ENCODE measurements around the gene EVC2. TPM values are rescaled to one million over a fixed set of nuclear protein-coding genes. Genes with fewer than 3 reads are reported as not detected.

EVC2 gene
- total RNA-seq, 2 donors from 2014 or later: 8.6 to 13.2 TPM

DNA sequence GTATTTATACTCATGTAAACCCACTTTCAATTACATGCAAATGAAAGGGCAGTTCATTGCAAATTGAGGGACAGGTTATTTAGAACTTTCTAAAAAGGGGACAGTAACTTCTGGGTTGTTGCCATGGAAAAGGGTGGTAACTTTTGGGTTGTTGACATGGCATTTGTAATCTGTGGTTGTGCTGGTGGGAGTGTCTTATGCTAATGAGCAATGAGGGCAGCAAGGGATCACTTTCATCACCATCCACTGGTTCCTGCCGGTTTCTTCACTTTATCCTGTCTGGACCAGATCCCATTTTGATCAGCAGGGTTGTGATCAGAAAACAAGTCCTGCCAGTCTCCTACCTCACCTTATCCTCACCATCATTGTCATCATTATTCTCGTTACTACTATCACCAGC lies 34.6 kb upstream of the EVC2 start:
- DNase-seq (no peak), ATAC-seq (no peak)
- intact Hi-C loops (cut with DNase I): no loop called here
- Histone ChIP-seq H3K27ac (no peak overlapping the region), H3K9me3 (no peaks in the 10 kb centered on the region), H3K4me1 (no peaks in the 10 kb centered on the region), H3K4me3 (no peak overlapping the region), H3K36me3 (replicated peaks in 1 of 2; ENCODE audit: insufficient read depth in 1 of 2, low read depth in 2 of 2) (peaks cover 0 to 9% of the 10 kb centered on the region in 2 donors), H3K27me3 (no peaks in the 10 kb centered on the region)
- no peak for TF ChIP-seq POLR2A (IDR thresholded peaks at IDR 0.05)
- TF ChIP-seq, protein P1, sequence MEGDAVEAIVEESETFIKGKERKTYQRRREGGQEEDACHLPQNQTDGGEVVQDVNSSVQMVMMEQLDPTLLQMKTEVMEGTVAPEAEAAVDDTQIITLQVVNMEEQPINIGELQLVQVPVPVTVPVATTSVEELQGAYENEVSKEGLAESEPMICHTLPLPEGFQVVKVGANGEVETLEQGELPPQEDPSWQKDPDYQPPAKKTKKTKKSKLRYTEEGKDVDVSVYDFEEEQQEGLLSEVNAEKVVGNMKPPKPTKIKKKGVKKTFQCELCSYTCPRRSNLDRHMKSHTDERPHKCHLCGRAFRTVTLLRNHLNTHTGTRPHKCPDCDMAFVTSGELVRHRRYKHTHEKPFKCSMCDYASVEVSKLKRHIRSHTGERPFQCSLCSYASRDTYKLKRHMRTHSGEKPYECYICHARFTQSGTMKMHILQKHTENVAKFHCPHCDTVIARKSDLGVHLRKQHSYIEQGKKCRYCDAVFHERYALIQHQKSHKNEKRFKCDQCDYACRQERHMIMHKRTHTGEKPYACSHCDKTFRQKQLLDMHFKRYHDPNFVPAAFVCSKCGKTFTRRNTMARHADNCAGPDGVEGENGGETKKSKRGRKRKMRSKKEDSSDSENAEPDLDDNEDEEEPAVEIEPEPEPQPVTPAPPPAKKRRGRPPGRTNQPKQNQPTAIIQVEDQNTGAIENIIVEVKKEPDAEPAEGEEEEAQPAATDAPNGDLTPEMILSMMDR (IDR thresholded peaks at IDR 0.05): no peak
- WGBS, 2 donors: 84% methylated on average over 2 of the region's 2 CpGs

DNA sequence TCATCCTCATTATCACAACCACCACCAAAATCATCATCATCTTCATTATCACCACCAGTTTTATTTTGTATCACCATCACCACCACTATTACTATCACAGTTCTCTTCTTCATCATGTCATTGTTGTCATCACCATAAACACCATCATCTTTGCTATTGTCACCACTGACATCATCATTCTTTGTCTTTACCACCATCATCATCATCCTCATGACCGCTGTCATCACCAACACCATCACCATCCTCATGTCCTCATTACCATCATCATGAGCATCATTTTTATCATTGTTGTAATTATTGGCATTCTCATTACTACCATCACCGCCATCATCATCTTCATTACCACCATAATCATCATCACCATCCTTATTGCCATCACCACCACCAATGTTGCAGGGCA lies 34.0 kb upstream of the EVC2 start:
- Histone ChIP-seq H3K4me3 (no peak overlapping the region), H3K9me3 (no peaks in the 10 kb centered on the region), H3K4me1 (no peaks in the 10 kb centered on the region), H3K36me3 (replicated peaks in 1 of 2; ENCODE audit: insufficient read depth in 1 of 2, low read depth in 2 of 2) (peaks cover 0 to 9% of the 10 kb centered on the region in 2 donors), H3K27ac (no peak overlapping the region), H3K27me3 (no peaks in the 10 kb centered on the region)
- no peak for DNase-seq
- no peak for ATAC-seq
- intact Hi-C loops (cut with DNase I): no loop called here
- 97 to 98% methylated on average over 2 of the region's 2 CpGs for WGBS, 2 donors
- TF ChIP-seq, protein P1 (IDR thresholded peaks at IDR 0.05): no peak

DNA sequence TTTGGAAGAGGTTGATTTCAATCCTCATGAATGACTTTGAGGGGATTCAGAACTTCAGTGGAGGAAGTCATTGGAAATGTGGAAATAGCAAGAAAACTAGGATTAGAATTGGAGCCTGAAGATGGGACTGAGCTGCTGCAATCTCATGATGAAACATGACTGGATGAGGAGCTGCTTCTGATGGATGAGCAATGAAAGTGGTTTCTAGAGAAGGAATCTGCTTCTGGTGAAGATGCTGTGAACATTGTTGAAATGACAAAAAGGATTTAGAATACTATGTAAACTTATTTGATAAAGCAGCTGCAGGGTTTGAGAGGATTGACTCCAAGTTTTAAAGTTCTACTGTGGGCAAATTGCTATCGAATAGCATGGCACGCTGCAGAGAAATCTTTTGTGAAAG lies 29.7 kb upstream of the EVC2 start:
- ATAC-seq (no peak), DNase-seq (no peak)
- WGBS, 2 donors: 97% methylated on average over 2 of the region's 2 CpGs
- Histone ChIP-seq H3K9me3 (no peaks in the 10 kb centered on the region), H3K27ac (no peak overlapping the region), H3K4me3 (no peak overlapping the region), H3K27me3 (no peaks in the 10 kb centered on the region), H3K36me3 (replicated peaks in 1 of 2; ENCODE audit: insufficient read depth in 1 of 2, low read depth in 2 of 2) (peaks cover 0 to 8% of the 10 kb centered on the region in 2 donors), H3K4me1 (no peaks in the 10 kb centered on the region)
- TF ChIP-seq, protein P1 (IDR thresholded peaks at IDR 0.05): no peak
- TF ChIP-seq POLR2A (IDR thresholded peaks at IDR 0.05): no peak
- intact Hi-C loops (cut with DNase I): no loop called here

DNA sequence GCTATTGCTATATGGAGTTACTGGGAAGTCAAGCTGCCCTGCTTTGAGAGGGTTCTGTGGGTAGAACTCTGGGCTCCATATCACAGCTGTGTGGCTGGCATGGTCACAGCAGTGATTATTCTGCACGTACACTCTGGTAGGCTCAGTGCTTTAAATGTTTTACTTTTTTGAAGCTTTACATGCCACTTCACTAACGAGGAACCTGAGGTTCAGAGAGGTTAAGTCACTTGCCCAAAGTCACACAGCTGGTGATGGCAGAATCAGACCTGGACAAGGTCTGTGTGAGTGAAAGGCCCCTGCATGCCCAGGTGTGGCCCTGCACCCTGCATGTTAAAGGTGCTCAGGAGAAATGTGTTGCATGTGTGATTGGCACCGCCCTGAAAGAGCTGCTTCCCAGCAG lies 27.1 kb upstream of the EVC2 start:
- no peak overlapping the region for H3K4me3 ChIP-seq
- no peak overlapping the region for H3K27ac ChIP-seq
- 84 to 87% methylated on average over 3 of the region's 3 CpGs for whole genome bisulfite sequencing, 2 donors
- TF ChIP-seq, protein P1 (IDR thresholded peaks at IDR 0.05): no peak
- no peak for TF ChIP-seq POLR2A (IDR thresholded peaks at IDR 0.05)
- peaks cover 0 to 3% of the 10 kb centered on the region in 2 donors for H3K36me3 ChIP-seq (replicated peaks in 1 of 2; ENCODE audit: insufficient read depth in 1 of 2, low read depth in 2 of 2)
- ATAC-seq (no peak), DNase-seq (no peak)
- intact Hi-C loops (cut with DNase I): no loop called here
- H3K4me1 ChIP-seq: no peaks in the 10 kb centered on the region
- H3K9me3 ChIP-seq: no peaks in the 10 kb centered on the region
- H3K27me3 ChIP-seq: no peaks in the 10 kb centered on the region

DNA sequence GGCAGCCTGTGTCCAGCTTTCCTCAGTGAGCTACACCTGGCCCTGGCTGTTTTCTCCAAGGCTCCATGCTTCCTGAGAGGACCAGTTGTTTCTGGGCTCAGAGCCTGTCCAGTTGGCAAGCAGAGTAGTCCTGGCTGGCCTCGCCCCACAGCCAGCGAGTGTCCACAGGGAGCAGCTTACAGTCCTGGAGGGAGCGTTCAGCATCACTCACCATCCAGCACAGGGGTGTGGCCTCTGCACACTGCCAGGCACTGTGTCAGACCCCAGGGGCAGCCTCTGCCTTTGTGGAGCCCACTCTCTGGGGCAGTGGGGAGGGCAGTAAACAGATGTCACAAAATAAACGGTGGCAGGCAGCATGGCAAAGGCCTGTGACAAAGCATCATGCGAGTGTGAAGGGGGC lies 26.5 kb upstream of the EVC2 start:
- H3K36me3 ChIP-seq (replicated peaks in 1 of 2; ENCODE audit: insufficient read depth in 1 of 2, low read depth in 2 of 2): peaks cover 0 to 3% of the 10 kb centered on the region in 2 donors
- no peak for DNase-seq
- no peak overlapping the region for H3K27ac ChIP-seq
- H3K4me1 ChIP-seq: no peaks in the 10 kb centered on the region
- ATAC-seq: no peak
- intact Hi-C loops (cut with DNase I): no loop called here
- 78 to 93% methylated on average over 3 to 5 of the region's 5 CpGs for WGBS, 2 donors
- H3K9me3 ChIP-seq: no peaks in the 10 kb centered on the region
- no peaks in the 10 kb centered on the region for H3K27me3 ChIP-seq
- TF ChIP-seq, protein P1 (IDR thresholded peaks at IDR 0.05): no peak
- TF ChIP-seq POLR2A (IDR thresholded peaks at IDR 0.05): no peak
- no peak overlapping the region for H3K4me3 ChIP-seq

Data from body of pancreas (tissue), 4 donors.